ENCODE results near the gene B3GAT3. TPM values are rescaled to one million over a fixed set of nuclear protein-coding genes. Genes with fewer than 3 reads are reported as not detected.
A peak's percentile ranks its signal among the peaks of the same experiment; 100 is the strongest.

B3GAT3 gene
- total RNA-seq, 2 experiments from 2014 or later: 58.9 to 67.1 TPM

DNA sequence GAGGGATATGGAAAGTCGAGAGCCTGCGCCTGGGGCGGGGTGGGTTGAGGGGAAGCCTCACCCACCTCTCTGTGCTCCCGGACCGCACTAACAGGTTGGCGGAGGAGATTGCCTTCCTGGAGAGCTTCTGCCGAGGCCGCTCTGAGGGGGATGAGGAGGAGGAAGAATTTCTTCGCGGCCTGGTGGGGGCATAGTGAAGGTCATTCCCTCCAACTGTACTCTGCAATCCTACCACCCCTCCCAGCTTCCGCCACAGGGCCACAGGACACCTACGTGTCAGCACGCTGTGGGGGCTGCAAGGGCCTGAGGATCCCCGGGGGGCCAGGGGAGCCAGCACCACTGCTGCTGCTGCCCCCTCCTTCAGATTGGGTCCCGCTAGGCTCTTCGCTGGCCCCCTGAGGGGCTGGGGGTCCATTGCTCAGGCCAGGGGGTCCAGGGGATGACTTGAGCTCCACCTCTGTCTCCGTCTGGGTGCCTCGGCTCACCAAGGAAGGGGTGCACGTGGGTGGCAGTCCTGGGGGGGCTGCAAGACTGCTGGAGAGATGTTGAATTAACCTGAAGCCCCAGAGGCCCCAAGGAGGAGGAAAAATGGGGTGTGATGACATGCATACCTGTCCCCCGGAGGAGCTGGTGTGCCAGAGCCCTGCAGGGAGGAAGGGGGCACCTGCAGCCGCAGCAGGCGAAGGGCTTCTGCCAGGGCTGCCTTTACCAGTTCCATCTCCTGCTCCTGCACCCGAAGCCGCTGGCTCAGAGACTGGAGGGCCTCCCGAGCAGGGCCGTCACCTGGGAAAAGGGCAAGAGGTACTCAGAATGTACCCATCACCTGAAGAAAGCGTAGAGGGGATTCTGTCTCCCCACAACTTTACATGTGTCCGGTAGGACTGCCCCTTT is 10.7 kb downstream of the B3GAT3 start:
- no peaks in the 10 kb centered on the region for H3K27me3 Mint-ChIP-seq
- POLR2A ChIA-PET: interaction anchor here (0.9 to 6.7 kb wide), 19 partner anchors 10 to 244 kb away, joined by 3 to 84 read pairs (median 5); partner anchors contain the start of genes B3GAT3, C11orf98, CSKMT and GANAB
- H3K9me3 Mint-ChIP-seq: no peaks in the 10 kb centered on the region
- H3K27ac Mint-ChIP-seq: peak overlapping the region; percentile 93
- no peak for DNase-seq
- H3K4me3 Mint-ChIP-seq: peak overlapping the region; percentile 97
- H3K4me1 Mint-ChIP-seq: peaks cover 67% of the 10 kb centered on the region
- CTCF ChIA-PET: interaction anchor here (0.9 to 2.6 kb wide), 14 partner anchors 8 to 230 kb away, joined by 3 to 28 read pairs (median 3); partner anchors contain the start of genes B3GAT3, BSCL2, C11orf98 and CSKMT
- H3K36me3 Mint-ChIP-seq (ENCODE audit: low read depth): peaks cover 50% of the 10 kb centered on the region

GRCh38 chr11:62610403-62610802 is 11.4 kb downstream of the B3GAT3 start:
- Mint-ChIP-seq H3K4me3 (peak overlapping the region; percentile 68), H3K4me1 (peaks cover 65% of the 10 kb centered on the region), H3K27me3 (no peaks in the 10 kb centered on the region), H3K9me3 (no peaks in the 10 kb centered on the region), H3K36me3 (ENCODE audit: low read depth) (peaks cover 52% of the 10 kb centered on the region), H3K27ac (peak overlapping the region; percentile 72)
- DNase-seq: no peak
- POLR2A ChIA-PET: interaction anchor here (1.3 to 6.7 kb wide), 9 partner anchors 9 to 245 kb away, joined by 5 to 84 read pairs (median 11); partner anchors contain the start of genes B3GAT3, C11orf98, CSKMT and INTS5
- CTCF ChIA-PET: interaction anchor here (2.6 kb wide), 1 partner anchor 18 kb away, joined by 28 read pairs; the partner anchor contains the start of gene TUT1

GRCh38 chr11:62608776-62609175 is 13.0 kb downstream of the B3GAT3 start:
- H3K4me1 Mint-ChIP-seq: peaks cover 58% of the 10 kb centered on the region
- no peaks in the 10 kb centered on the region for H3K27me3 Mint-ChIP-seq
- CTCF ChIA-PET: interaction anchor here (1.2 kb wide), 1 partner anchor 11 kb away, joined by 5 read pairs; no protein-coding TSS in a partner anchor
- POLR2A ChIA-PET: interaction anchor here (1.2 to 6.7 kb wide), 6 partner anchors 8 to 232 kb away, joined by 5 to 84 read pairs (median 14); partner anchors contain the start of genes B3GAT3, C11orf98, CSKMT and MTA2
- H3K27ac Mint-ChIP-seq: no peak overlapping the region
- peaks cover 58% of the 10 kb centered on the region for H3K36me3 Mint-ChIP-seq (ENCODE audit: low read depth)
- H3K4me3 Mint-ChIP-seq: no peak overlapping the region
- no peaks in the 10 kb centered on the region for H3K9me3 Mint-ChIP-seq
- DNase-seq: no peak

GRCh38 chr11:62607714-62608113 is 14.1 kb downstream of the B3GAT3 start:
- no peaks in the 10 kb centered on the region for H3K9me3 Mint-ChIP-seq
- DNase-seq: no peak
- peak overlapping the region; percentile 54 for H3K27ac Mint-ChIP-seq
- peaks cover 61% of the 10 kb centered on the region for H3K4me1 Mint-ChIP-seq
- CTCF ChIA-PET: interaction anchor here (0.6 to 1.2 kb wide), 2 partner anchors 12 to 33 kb away, joined by 3 to 5 read pairs; no protein-coding TSS in a partner anchor
- H3K4me3 Mint-ChIP-seq: no peak overlapping the region
- POLR2A ChIA-PET: interaction anchor here (0.9 to 3.8 kb wide), 4 partner anchors 9 to 57 kb away, joined by 3 to 16 read pairs (median 8); partner anchors contain the start of genes C11orf98, CSKMT and TUT1
- no peaks in the 10 kb centered on the region for H3K27me3 Mint-ChIP-seq
- peaks cover 64% of the 10 kb centered on the region for H3K36me3 Mint-ChIP-seq (ENCODE audit: low read depth)

GRCh38 chr11:62605902-62606301 is 15.9 kb downstream of the B3GAT3 start:
- DNase-seq: no peak
- Mint-ChIP-seq H3K4me3 (no peak overlapping the region), H3K27ac (no peak overlapping the region), H3K9me3 (no peaks in the 10 kb centered on the region), H3K27me3 (no peaks in the 10 kb centered on the region), H3K36me3 (ENCODE audit: low read depth) (peaks cover 63% of the 10 kb centered on the region), H3K4me1 (peaks cover 56% of the 10 kb centered on the region)
- ChIA-PET CTCF (no interaction called here), POLR2A (interaction anchor here (0.8 to 3.8 kb wide), 2 partner anchors 59 to 275 kb away, joined by 3 to 16 read pairs; partner anchors contain the start of genes C11orf98, CSKMT and SLC3A2)

- no peaks in the 10 kb centered on the region for H3K9me3 Mint-ChIP-seq
- no peaks in the 10 kb centered on the region for H3K27me3 Mint-ChIP-seq
- H3K4me3 Mint-ChIP-seq: no peak overlapping the region
- peaks cover 53% of the 10 kb centered on the region for H3K4me1 Mint-ChIP-seq
- no peak overlapping the region for H3K27ac Mint-ChIP-seq
- H3K36me3 Mint-ChIP-seq (ENCODE audit: low read depth): peaks cover 63% of the 10 kb centered on the region
- POLR2A ChIA-PET: interaction anchor here (0.8 to 3.8 kb wide), 3 partner anchors 15 to 276 kb away, joined by 3 to 16 read pairs (median 10); partner anchors contain the start of genes B3GAT3, C11orf98, CSKMT and SLC3A2
- DNase-seq: no peak
- CTCF ChIA-PET: no interaction called here
These were observed 16.3 kb downstream of the B3GAT3 start for GRCh38 chr11:62605467-62605866.

GRCh38 chr11:62604460-62605120 is 17.2 kb downstream of the B3GAT3 start:
- H3K4me1 Mint-ChIP-seq: peaks cover 48% of the 10 kb centered on the region
- no peak for DNase-seq
- ChIA-PET CTCF (interaction anchor here (0.8 to 1.2 kb wide), 3 partner anchors 10 to 15 kb away, joined by 3 to 5 read pairs (median 3); partner anchors contain the start of gene TUT1), POLR2A (interaction anchor here (0.7 to 3.8 kb wide), 5 partner anchors 11 to 182 kb away, joined by 3 to 16 read pairs (median 5); partner anchors contain the start of genes B3GAT3, C11orf98, CSKMT and TMEM179B)
- no peaks in the 10 kb centered on the region for H3K9me3 Mint-ChIP-seq
- H3K27ac Mint-ChIP-seq: no peak overlapping the region
- H3K4me3 Mint-ChIP-seq: no peak overlapping the region
- H3K36me3 Mint-ChIP-seq (ENCODE audit: low read depth): peaks cover 63% of the 10 kb centered on the region
- H3K27me3 Mint-ChIP-seq: no peaks in the 10 kb centered on the region

DNA sequence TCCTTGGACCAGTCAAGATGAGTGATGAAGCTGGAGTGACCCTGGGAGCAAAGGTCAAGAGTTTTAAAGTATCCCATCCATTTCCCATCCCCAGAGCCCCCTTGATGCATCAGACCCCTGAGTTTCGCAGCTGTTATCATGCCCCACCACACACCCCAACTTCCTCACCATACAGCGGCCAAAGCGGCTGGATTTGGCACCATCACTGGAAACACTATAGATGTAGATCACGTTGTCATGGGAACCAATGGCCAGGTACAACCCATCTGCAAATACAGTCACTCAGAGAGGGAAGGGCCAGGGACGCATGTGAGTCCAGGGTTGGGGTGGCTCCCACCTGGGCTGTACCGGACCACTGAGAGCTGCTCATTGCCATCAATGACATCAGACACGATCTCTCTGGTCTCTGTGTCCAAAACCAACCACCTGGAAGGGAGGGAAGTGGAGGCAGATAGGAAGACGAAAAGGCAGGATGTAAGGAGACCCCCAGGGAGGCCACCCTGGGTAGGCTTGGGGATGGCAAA is 17.9 kb downstream of the B3GAT3 start:
- H3K27ac Mint-ChIP-seq: peak overlapping the region; percentile 5
- H3K36me3 Mint-ChIP-seq (ENCODE audit: low read depth): peaks cover 66% of the 10 kb centered on the region
- no peak for DNase-seq
- POLR2A ChIA-PET: interaction anchor here (1.2 to 6.4 kb wide), 5 partner anchors 8 to 61 kb away, joined by 5 to 84 read pairs (median 10); partner anchors contain the start of genes B3GAT3, C11orf98, CSKMT and EML3
- H3K4me1 Mint-ChIP-seq: peaks cover 47% of the 10 kb centered on the region
- no peaks in the 10 kb centered on the region for H3K27me3 Mint-ChIP-seq
- CTCF ChIA-PET: interaction anchor here (0.8 to 1.2 kb wide), 4 partner anchors 8 to 16 kb away, joined by 3 to 5 read pairs (median 3); partner anchors contain the start of gene TUT1
- peak overlapping the region; percentile 35 for H3K4me3 Mint-ChIP-seq
- H3K9me3 Mint-ChIP-seq: no peaks in the 10 kb centered on the region

DNA sequence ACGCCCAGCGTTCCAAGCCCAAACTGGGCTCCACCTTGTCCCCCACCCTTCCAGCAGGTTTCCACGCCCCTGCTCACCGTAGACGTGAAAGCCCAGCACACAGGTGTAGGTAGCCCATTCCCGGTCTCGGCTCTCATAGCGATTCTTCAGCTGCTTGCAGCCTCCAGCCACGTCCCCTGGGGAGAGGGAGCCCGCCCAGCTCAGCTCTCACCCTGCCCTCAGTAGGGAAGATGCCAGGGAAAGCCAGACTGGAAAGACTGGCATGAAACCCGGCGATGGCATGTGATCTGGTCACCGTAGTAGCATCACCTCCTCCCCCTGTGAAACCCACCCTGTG is 18.7 kb downstream of the B3GAT3 start:
- CTCF ChIA-PET: interaction anchor here (1.1 to 1.2 kb wide), 2 partner anchors 9 to 11 kb away, joined by 3 read pairs; partner anchors contain the start of gene TUT1
- H3K27ac Mint-ChIP-seq: peak overlapping the region; percentile 24
- no peaks in the 10 kb centered on the region for H3K9me3 Mint-ChIP-seq
- H3K4me3 Mint-ChIP-seq: peak overlapping the region; percentile 35
- H3K4me1 Mint-ChIP-seq: peaks cover 49% of the 10 kb centered on the region
- peaks cover 67% of the 10 kb centered on the region for H3K36me3 Mint-ChIP-seq (ENCODE audit: low read depth)
- DNase-seq: no peak
- POLR2A ChIA-PET: interaction anchor here (0.8 to 6.4 kb wide), 5 partner anchors 8 to 62 kb away, joined by 5 to 84 read pairs (median 10); partner anchors contain the start of genes B3GAT3, C11orf98, CSKMT and EML3
- H3K27me3 Mint-ChIP-seq: no peaks in the 10 kb centered on the region

DNA sequence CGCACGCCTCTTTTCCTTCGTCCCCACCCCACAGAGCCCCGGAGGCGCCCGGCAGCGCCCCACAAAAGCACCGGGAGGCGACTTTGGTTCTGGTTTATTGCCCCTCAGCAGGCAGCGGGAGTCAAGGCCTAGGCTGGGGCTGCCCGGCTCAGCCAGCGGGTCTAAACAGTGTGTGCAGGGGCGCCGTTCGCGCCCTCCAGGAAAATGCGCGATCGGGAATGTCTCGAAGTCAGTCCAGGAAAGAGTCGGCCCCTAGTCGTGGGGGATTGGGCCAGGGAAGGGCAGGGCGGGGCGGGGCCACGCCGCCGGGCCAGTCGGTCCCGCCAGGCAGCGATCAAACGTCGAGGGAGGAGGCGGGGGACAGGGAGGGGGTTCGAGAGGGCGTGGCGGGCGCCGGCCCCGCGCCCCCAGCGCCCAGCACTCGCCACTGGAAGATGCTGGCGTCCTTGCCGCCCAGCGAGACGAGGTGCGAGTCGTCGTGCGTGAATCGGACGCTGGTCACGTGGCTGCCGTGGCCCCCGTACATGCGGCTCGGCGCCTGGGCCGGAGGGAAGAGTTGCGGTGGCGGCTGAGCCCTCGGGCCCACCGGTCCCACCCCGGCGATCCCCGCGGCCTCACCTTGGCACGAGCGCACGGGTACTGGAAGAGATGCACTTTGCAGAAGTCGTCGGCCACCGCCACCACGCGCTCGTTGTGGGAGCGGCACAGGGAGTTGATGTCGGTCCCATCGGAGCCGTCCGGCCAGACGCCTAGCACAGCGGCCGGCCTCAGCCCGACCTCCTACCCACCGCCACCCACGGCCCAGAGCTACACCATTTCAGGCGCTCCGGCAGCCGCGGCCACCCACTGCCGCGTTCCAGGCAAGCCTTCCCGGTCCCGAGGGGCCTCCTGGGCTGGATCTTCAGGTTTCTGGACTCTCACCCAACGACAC is 19.4 kb downstream of the B3GAT3 start:
- H3K27ac Mint-ChIP-seq: peak overlapping the region; percentile 88
- H3K9me3 Mint-ChIP-seq: no peaks in the 10 kb centered on the region
- H3K4me3 Mint-ChIP-seq: peak overlapping the region; percentile 85
- CTCF ChIA-PET: interaction anchor here (0.8 to 3.3 kb wide), 10 partner anchors 9 to 207 kb away, joined by 3 to 51 read pairs (median 6); partner anchors contain the start of genes B3GAT3, EEF1G, HNRNPUL2 and TTC9C
- peaks cover 67% of the 10 kb centered on the region for H3K36me3 Mint-ChIP-seq (ENCODE audit: low read depth)
- no peaks in the 10 kb centered on the region for H3K27me3 Mint-ChIP-seq
- DNase-seq: no peak
- POLR2A ChIA-PET: interaction anchor here (0.7 to 6.4 kb wide), 33 partner anchors 9 to 279 kb away, joined by 3 to 116 read pairs (median 6); partner anchors contain the start of genes AHNAK, B3GAT3, C11orf98 and CSKMT
- peaks cover 49% of the 10 kb centered on the region for H3K4me1 Mint-ChIP-seq

All from activated CD4-positive, alpha-beta memory T cell treated with anti-CD3 and anti-CD28 coated beads, Interleukin-2, amount 10 ng/mL, durations not matched to agents 7 days and 5 days (primary cell).